GM21367 (cell line): ENCODE measurements around the gene PARP15.
"Not testable (repeated sequence)": the region's sequence is repeated elsewhere in the genome, so short reads cannot be mapped to it uniquely, and the experiment has no call there.

Experiments used
- ATAC-seq: cut with Tn5 transposase; IDR thresholded peaks from one replicate; pipeline ENCODE4 v1.9.1; 2021; ENCODE audit not compliant: unreplicated experiment

PARP15 gene

GRCh38 chr3:122662505-122662904 is 85.1 kb downstream of the PARP15 start:
- ATAC-seq: no peak

- no peak for ATAC-seq
Measured at GRCh38 chr3:122665226-122665786, 87.9 kb downstream of the PARP15 start.

- no peak for ATAC-seq
Measured at GRCh38 chr3:122665881-122666280, 88.4 kb downstream of the PARP15 start.

- ATAC-seq: no peak
Measured at GRCh38 chr3:122668930-122669730, 91.7 kb downstream of the PARP15 start.

- ATAC-seq: no peak
Measured at GRCh38 chr3:122671553-122671952, 94.1 kb downstream of the PARP15 start.

GRCh38 chr3:122674339-122674738 is 96.9 kb downstream of the PARP15 start:
- no peak for ATAC-seq

- no peak for ATAC-seq
Measured at GRCh38 chr3:122676759-122677158, 99.3 kb downstream of the PARP15 start.

GRCh38 chr3:122677216-122677615 is 99.8 kb downstream of the PARP15 start:
- ATAC-seq: no peak

GRCh38 chr3:122678506-122678905 is 101.1 kb downstream of the PARP15 start:
- no peak for ATAC-seq

- no peak for ATAC-seq
Measured at GRCh38 chr3:122679085-122679881, 101.8 kb downstream of the PARP15 start.

- no peak for ATAC-seq
Measured at GRCh38 chr3:122679882-122680474, 102.5 kb downstream of the PARP15 start.

GRCh38 chr3:122680475-122681283 is 103.2 kb downstream of the PARP15 start, which contains the start of gene PARP14:
PARP14 (plus strand) TSS chr3:122680839; CDS start chr3:122680884, 45 bp downstream.
- ATAC-seq: peak; percentile 31

GRCh38 chr3:122681284-122681973 is 104.0 kb downstream of the PARP15 start:
- ATAC-seq: no peak

GRCh38 chr3:122681974-122682409 is 104.5 kb downstream of the PARP15 start:
- ATAC-seq: no peak

- ATAC-seq: not testable (repeated sequence)
Measured at GRCh38 chr3:122682778-122683411, 105.4 kb downstream of the PARP15 start.

GRCh38 chr3:122687298-122687697 is 109.8 kb downstream of the PARP15 start:
- ATAC-seq: no peak
